ENCODE data around the gene HSFX2.
A peak's percentile ranks its signal among the peaks of the same experiment; 100 is the strongest.

HSFX2 gene

GRCh38 chrX:149631234-149632165, 36.4 kb upstream of the HSFX2 start, which contains the start of gene TMEM185A:
Gene TMEM185A (minus strand): TSS chrX:149631792. CDS start chrX:149631580, 212 bp downstream.
- no peak within 1 kb of the TSS for H3K27ac ChIP-seq (ENCODE audit: low read depth, low read length)

DNA sequence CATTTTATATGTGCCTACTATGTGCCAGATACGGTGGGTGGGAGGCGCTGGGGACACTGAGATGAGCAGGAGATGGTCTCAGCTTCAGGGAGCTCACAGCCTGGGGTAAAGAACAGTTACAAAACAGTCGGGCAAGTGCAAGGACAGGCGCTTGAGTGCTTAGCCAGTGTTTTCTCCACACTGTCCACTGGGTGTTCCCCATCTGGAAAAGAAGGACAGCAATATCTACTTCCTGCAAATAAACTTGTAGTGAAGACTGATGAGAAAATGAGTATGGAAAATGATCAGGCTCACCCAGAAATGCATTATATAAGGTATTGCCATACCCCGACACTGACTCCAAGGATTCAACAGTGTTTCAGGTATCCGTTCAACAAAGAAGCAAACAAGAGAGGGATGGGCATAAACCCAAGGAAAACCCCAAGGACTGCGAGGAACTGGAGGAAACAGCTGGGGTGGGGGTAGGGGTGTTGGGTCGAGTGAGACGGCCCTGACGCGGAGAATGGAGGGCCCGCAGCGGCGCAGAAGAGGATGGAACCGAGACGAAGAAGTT, 35.6 kb upstream of the HSFX2 start:
- no peaks in the 10 kb centered on the region for H4K20me1 ChIP-seq (ENCODE audit: control insufficient read depth, insufficient read depth, low read depth, low read length)
- H3K27ac ChIP-seq (ENCODE audit: low read depth, low read length) = no peak overlapping the region
- no peaks in the 10 kb centered on the region for H3K9me2 ChIP-seq (replicated peaks; ENCODE audit: control insufficient read depth, low read length)
- H3K9me3 ChIP-seq (ENCODE audit: control insufficient read depth, insufficient read depth, low read length) = no peaks in the 10 kb centered on the region
- H3K79me2 ChIP-seq (ENCODE audit: control insufficient read depth, low read length) = peaks cover 37% of the 10 kb centered on the region
- H3K4me3 ChIP-seq (ENCODE audit: low read length) = peak overlapping the region; percentile 75
- H3K36me3 ChIP-seq (ENCODE audit: control insufficient read depth, low read length) = no peaks in the 10 kb centered on the region
- H3K4me1 ChIP-seq (ENCODE audit: control insufficient read depth, low read length) = peaks cover 14% of the 10 kb centered on the region
- no peaks in the 10 kb centered on the region for H3F3A ChIP-seq (ENCODE audit: control insufficient read depth, insufficient read depth)
- no peak for TF ChIP-seq EZH2phosphoT487 (IDR thresholded peaks at IDR 0.05; ENCODE audit: borderline replicate concordance, low read length)
- TF ChIP-seq, protein P1, sequence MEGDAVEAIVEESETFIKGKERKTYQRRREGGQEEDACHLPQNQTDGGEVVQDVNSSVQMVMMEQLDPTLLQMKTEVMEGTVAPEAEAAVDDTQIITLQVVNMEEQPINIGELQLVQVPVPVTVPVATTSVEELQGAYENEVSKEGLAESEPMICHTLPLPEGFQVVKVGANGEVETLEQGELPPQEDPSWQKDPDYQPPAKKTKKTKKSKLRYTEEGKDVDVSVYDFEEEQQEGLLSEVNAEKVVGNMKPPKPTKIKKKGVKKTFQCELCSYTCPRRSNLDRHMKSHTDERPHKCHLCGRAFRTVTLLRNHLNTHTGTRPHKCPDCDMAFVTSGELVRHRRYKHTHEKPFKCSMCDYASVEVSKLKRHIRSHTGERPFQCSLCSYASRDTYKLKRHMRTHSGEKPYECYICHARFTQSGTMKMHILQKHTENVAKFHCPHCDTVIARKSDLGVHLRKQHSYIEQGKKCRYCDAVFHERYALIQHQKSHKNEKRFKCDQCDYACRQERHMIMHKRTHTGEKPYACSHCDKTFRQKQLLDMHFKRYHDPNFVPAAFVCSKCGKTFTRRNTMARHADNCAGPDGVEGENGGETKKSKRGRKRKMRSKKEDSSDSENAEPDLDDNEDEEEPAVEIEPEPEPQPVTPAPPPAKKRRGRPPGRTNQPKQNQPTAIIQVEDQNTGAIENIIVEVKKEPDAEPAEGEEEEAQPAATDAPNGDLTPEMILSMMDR (IDR thresholded peaks at IDR 0.05; ENCODE audit: low read depth, low read length, poor library complexity, severe bottlenecking) = no peak
- peak overlapping the region; percentile 66 for H3K4me2 ChIP-seq (ENCODE audit: low read length)
- no peaks in the 10 kb centered on the region for H3K27me3 ChIP-seq (ENCODE audit: control insufficient read depth, low read length)

More at GRCh38 chrX:149631234-149632165, 36.4 kb upstream of the HSFX2 start, which contains the start of gene TMEM185A:
- Histone ChIP-seq H3K27me3 (ENCODE audit: control insufficient read depth, low read length) (no peaks in the 10 kb centered on the region), H3K4me2 (ENCODE audit: low read length) (peak within 1 kb of the TSS; percentile 66), H3F3A (ENCODE audit: control insufficient read depth, insufficient read depth) (no peaks in the 10 kb centered on the region), H3K9me2 (replicated peaks; ENCODE audit: control insufficient read depth, low read length) (no peaks in the 10 kb centered on the region), H4K20me1 (ENCODE audit: control insufficient read depth, insufficient read depth, low read depth, low read length) (no peaks in the 10 kb centered on the region), H3K9me3 (ENCODE audit: control insufficient read depth, insufficient read depth, low read length) (no peaks in the 10 kb centered on the region), H3K79me2 (ENCODE audit: control insufficient read depth, low read length) (peaks cover 32% of the 10 kb centered on the region), H3K4me3 (ENCODE audit: low read length) (peak within 1 kb of the TSS; percentile 75), H3K4me1 (ENCODE audit: control insufficient read depth, low read length) (peaks cover 14% of the 10 kb centered on the region), H3K36me3 (ENCODE audit: control insufficient read depth, low read length) (no peaks in the 10 kb centered on the region)
- no peak for TF ChIP-seq EZH2phosphoT487 (IDR thresholded peaks at IDR 0.05; ENCODE audit: borderline replicate concordance, low read length)

GRCh38 chrX:149629730-149630387, 34.7 kb upstream of the HSFX2 start:
- Histone ChIP-seq H3K9me3 (ENCODE audit: control insufficient read depth, insufficient read depth, low read length) (no peaks in the 10 kb centered on the region), H3K4me3 (ENCODE audit: low read length) (peak overlapping the region; percentile 75)

More at GRCh38 chrX:149629730-149630387, 34.7 kb upstream of the HSFX2 start:
- peaks cover 40% of the 10 kb centered on the region for H3K79me2 ChIP-seq (ENCODE audit: control insufficient read depth, low read length)
- no peaks in the 10 kb centered on the region for H3K36me3 ChIP-seq (ENCODE audit: control insufficient read depth, low read length)
- H3K27ac ChIP-seq (ENCODE audit: low read depth, low read length) = no peak overlapping the region
- no peaks in the 10 kb centered on the region for H4K20me1 ChIP-seq (ENCODE audit: control insufficient read depth, insufficient read depth, low read depth, low read length)
- H3K4me2 ChIP-seq (ENCODE audit: low read length) = peak overlapping the region; percentile 66
- no peaks in the 10 kb centered on the region for H3K27me3 ChIP-seq (ENCODE audit: control insufficient read depth, low read length)
- no peaks in the 10 kb centered on the region for H3F3A ChIP-seq (ENCODE audit: control insufficient read depth, insufficient read depth)
- TF ChIP-seq, protein P1 (IDR thresholded peaks at IDR 0.05; ENCODE audit: low read depth, low read length, poor library complexity, severe bottlenecking) = no peak
- TF ChIP-seq EZH2phosphoT487 (IDR thresholded peaks at IDR 0.05; ENCODE audit: borderline replicate concordance, low read length) = no peak
- peaks cover 14% of the 10 kb centered on the region for H3K4me1 ChIP-seq (ENCODE audit: control insufficient read depth, low read length)
- H3K9me2 ChIP-seq (replicated peaks; ENCODE audit: control insufficient read depth, low read length) = no peaks in the 10 kb centered on the region

All from DOHH2 (cell line).